Lower lobe of right lung (tissue), 2 donors: Measurements from ENCODE around the gene PLEK. TPM values are rescaled to one million over a fixed set of nuclear protein-coding genes. Genes with fewer than 3 reads are reported as not detected.
A peak's percentile ranks its signal among the peaks of the same experiment; 100 is the strongest.
"Not testable (repeated sequence)": the region's sequence is repeated elsewhere in the genome, so short reads cannot be mapped to it uniquely, and the experiment has no call there.

Source experiments
- ATAC-seq, 2 donors: fragments of 200-7000 bp; cut with Tn5 transposase; one replicate each; pipeline ENCODE4 v1.9.1; 2020 to 2022; ENCODE audit warnings: mild to moderate bottlenecking in 2 of 2, moderate library complexity in 2 of 2
- DNase-seq: peaks from one replicate; pipeline ENCODE4 v3.0.0-alpha.2; 2020
- H3K27ac ChIP-seq: fragments of 200-600 bp; one replicate; pipeline ENCODE4 v1.8.0; 2022
- H3K27me3 ChIP-seq: fragments of 200-600 bp; one replicate; pipeline ENCODE4 v1.8.0; 2022; ENCODE audit warnings: low read depth
- H3K36me3 ChIP-seq: fragments of 200-600 bp; one replicate; pipeline ENCODE4 v1.8.0; 2022; ENCODE audit warnings: mild to moderate bottlenecking
- H3K4me1 ChIP-seq: fragments of 200-600 bp; one replicate; pipeline ENCODE4 v1.8.0; 2022
- H3K4me3 ChIP-seq: fragments of 200-600 bp; one replicate; pipeline ENCODE4 v1.8.0; 2022; ENCODE audit warnings: mild to moderate bottlenecking
- H3K9me3 ChIP-seq: fragments of 200-600 bp; one replicate; pipeline ENCODE4 v1.8.0; 2022
- intact Hi-C: fragments of 100-400 bp; cut with DNase I; formaldehyde crosslinking; loops from one replicate; pipeline ENCODE4 v1.11.0; 2022
- total RNA-seq: library from RNA; stranded (reverse); fragmentation: NEBNext Ultra II Directional; extraction: Animal tissue kit (Norgen Biotek cat#: 25700); gene quantifications from one replicate; pipeline ENCODE4 v1.2.1, GENCODE V29; 2021
- TF ChIP-seq, protein P1 (sequence below): fragments of 200-600 bp; IDR thresholded peaks from one replicate; pipeline ENCODE4 v1.8.0; 2022; ENCODE audit warnings: antibody characterized with exemption, mild to moderate bottlenecking
- donor health status: DM: no; HTN: yes; CAD: no; lungs with severe emphysema.

PLEK gene
- total RNA-seq, 1 donor from 2014 or later, result 42.1 TPM

DNA sequence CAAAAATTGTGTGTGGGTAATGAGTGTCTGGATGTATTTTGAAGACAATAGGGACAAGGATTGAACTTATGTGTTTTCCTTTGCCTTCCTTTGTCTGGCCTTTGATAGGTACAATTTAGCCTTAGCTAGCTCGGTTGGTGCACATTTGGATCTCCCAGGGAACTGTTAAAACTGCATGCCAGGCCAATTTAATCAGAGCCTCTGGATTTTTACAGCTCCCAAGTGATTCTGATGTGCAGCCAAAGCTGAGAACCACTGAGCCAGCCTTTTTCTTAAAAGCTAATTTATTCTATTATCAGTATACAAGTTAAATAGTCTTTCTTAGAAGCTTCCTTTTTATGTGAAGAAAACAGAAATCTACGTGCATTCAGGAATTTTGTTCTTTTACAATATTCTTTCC lies 25.0 kb downstream of the PLEK start:
- ATAC-seq, result no peak
- intact Hi-C loops, result no loop called here
- no peak for DNase-seq
- no peaks in the 10 kb centered on the region for H3K9me3 ChIP-seq
- H3K4me1 ChIP-seq, result peaks cover 9% of the 10 kb centered on the region
- no peak overlapping the region for H3K4me3 ChIP-seq
- H3K27me3 ChIP-seq, result no peaks in the 10 kb centered on the region
- peaks cover 18% of the 10 kb centered on the region for H3K36me3 ChIP-seq
- no peak overlapping the region for H3K27ac ChIP-seq
- TF ChIP-seq, protein P1, sequence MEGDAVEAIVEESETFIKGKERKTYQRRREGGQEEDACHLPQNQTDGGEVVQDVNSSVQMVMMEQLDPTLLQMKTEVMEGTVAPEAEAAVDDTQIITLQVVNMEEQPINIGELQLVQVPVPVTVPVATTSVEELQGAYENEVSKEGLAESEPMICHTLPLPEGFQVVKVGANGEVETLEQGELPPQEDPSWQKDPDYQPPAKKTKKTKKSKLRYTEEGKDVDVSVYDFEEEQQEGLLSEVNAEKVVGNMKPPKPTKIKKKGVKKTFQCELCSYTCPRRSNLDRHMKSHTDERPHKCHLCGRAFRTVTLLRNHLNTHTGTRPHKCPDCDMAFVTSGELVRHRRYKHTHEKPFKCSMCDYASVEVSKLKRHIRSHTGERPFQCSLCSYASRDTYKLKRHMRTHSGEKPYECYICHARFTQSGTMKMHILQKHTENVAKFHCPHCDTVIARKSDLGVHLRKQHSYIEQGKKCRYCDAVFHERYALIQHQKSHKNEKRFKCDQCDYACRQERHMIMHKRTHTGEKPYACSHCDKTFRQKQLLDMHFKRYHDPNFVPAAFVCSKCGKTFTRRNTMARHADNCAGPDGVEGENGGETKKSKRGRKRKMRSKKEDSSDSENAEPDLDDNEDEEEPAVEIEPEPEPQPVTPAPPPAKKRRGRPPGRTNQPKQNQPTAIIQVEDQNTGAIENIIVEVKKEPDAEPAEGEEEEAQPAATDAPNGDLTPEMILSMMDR, result no peak

DNA sequence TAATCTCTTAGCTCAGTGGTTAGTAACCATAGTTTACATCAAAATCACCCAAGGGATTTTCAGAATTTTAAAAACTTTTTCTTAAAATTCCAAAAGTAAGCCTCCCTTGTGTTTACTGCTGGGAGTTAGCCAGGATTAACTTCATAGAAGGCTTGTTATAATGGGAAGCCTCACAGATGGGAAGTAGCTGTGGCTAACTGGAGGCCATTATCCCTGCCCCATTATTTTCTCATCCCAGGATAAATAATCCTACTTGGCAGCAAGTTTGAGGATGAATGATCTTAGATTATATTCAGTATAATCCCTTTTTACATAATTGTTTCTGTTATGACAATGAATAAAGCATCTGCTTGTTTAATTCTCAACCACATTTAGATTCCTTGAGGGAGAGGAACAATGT lies 25.5 kb downstream of the PLEK start:
- Histone ChIP-seq H3K36me3 (peaks cover 23% of the 10 kb centered on the region), H3K4me1 (peaks cover 9% of the 10 kb centered on the region), H3K9me3 (no peaks in the 10 kb centered on the region), H3K4me3 (no peak overlapping the region), H3K27ac (no peak overlapping the region), H3K27me3 (no peaks in the 10 kb centered on the region)
- TF ChIP-seq, protein P1, result no peak
- intact Hi-C loops, result no loop called here
- no peak for DNase-seq
- ATAC-seq, result no peak

DNA sequence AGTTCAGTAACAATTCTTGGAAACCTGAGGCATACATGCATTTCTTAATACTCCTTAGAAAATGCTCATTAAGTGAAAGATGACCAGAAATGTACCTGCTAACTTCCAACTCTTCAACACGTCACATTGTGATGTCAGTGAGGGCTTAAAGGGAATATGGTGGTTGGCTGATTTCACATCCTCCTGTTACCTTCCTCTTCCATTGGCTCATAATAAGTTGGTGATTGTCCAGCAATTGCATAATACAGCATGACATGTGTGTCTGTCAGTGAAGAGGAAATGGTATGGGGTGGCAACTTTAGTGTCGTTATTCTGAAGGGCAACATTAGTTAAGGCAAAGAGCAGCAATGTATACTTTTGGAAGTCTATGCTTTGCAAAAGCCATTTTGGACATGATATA lies 26.0 kb downstream of the PLEK start:
- no peak overlapping the region for H3K27ac ChIP-seq
- H3K4me1 ChIP-seq, result peaks cover 9% of the 10 kb centered on the region
- H3K4me3 ChIP-seq, result no peak overlapping the region
- ATAC-seq, result peak; percentile 54 to 67
- no peaks in the 10 kb centered on the region for H3K27me3 ChIP-seq
- H3K9me3 ChIP-seq, result no peaks in the 10 kb centered on the region
- peaks cover 27% of the 10 kb centered on the region for H3K36me3 ChIP-seq
- no peak for DNase-seq
- TF ChIP-seq, protein P1, result no peak
- intact Hi-C loops, result no loop called here

DNA sequence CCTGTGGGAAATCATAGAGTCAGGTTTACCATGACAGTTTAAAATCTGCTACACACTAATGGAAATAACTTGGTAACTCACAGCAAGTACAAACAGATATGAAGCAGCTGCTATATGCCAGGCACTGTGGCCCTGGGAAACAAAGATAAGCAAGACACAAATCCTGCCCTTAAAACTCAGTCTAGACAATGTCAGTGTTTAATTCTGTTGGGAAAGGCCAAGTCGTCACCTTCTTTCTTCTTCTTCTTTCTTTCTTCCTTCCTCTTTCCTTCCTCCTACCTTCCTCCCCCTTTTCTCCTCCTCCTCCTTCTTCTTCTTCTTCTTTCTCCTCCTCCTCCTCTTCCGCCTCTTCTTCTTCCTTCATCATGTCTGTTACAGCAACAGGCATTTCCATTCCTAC lies 26.8 kb downstream of the PLEK start:
- H3K9me3 ChIP-seq, result no peaks in the 10 kb centered on the region
- H3K27me3 ChIP-seq, result no peaks in the 10 kb centered on the region
- peaks cover 9% of the 10 kb centered on the region for H3K4me1 ChIP-seq
- TF ChIP-seq, protein P1, result no peak
- DNase-seq, result no peak
- H3K4me3 ChIP-seq, result no peak overlapping the region
- no peak for ATAC-seq
- peaks cover 27% of the 10 kb centered on the region for H3K36me3 ChIP-seq
- intact Hi-C loops, result no loop called here
- no peak overlapping the region for H3K27ac ChIP-seq

DNA sequence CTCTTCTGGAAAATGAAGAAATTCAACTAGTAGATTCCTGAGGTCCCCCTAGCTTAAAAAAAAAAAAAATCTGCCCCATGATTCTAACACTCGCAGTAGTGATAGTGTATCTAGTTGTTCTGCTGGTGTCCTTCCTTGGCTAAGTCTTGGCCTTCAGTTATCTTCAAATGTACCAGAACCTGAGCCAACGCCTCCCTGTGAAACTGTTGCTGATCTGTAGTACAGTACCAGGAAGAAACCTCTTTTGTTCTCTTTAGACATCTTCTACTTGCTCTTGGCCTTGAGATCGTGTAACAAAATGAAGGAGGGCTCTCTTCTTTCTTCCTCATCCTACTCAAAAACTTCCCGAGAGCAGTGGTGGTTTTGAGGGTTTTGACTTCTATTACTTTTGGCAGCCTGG lies 31.0 kb downstream of the PLEK start:
- H3K4me3 ChIP-seq, result no peak overlapping the region
- no peak overlapping the region for H3K27ac ChIP-seq
- no peaks in the 10 kb centered on the region for H3K27me3 ChIP-seq
- peaks cover 9% of the 10 kb centered on the region for H3K4me1 ChIP-seq
- peaks cover 27% of the 10 kb centered on the region for H3K36me3 ChIP-seq
- DNase-seq (no peak), ATAC-seq (no peak)
- TF ChIP-seq, protein P1, result no peak
- intact Hi-C loops, result no loop called here
- H3K9me3 ChIP-seq, result no peaks in the 10 kb centered on the region

DNA sequence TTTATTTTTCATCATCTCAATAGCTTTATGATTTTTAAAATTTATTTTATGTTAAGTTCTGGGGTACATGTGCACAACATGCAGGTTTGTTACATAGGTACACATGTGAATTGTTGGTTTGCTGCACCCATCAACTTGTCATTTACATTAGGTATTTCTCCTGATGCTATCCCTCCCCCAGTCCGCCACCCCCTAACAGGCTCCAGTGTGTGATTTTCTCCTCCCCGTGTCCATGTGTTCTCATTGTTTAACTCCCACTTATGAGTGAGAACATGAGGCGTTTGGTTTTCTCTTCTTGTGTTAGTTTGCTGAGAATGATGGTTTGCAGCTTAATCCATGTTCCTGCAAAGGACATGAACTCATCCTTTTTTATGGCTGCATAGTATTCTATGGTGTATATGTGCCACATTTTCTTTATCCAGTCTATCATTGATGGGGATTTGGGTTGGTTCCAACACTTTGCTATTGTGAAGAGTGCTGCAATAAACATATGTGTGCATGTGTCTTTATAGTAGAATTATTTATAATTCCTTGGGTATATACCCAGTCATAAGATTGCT lies 32.7 kb downstream of the PLEK start:
- intact Hi-C loops, H3K9me3 ChIP-seq, H3K4me1 ChIP-seq, ATAC-seq, DNase-seq, H3K27me3 ChIP-seq, H3K27ac ChIP-seq, H3K4me3 ChIP-seq: not testable (repeated sequence)
- H3K36me3 ChIP-seq, result peaks cover 27% of the 10 kb centered on the region
